ENCODE results near the gene KIF3C. TPM values are rescaled to one million over a fixed set of nuclear protein-coding genes. Genes with fewer than 3 reads are reported as not detected.

The KIF3C gene
- total RNA-seq, 2 donors from 2014 or later, result 4.0 to 4.2 TPM

GRCh38 chr2:26011990-26012856, 29.9 kb upstream of the KIF3C start:
- peaks cover 7% of the 10 kb centered on the region for H3K4me1 ChIP-seq
- H3K36me3 ChIP-seq, result no peaks in the 10 kb centered on the region
- intact Hi-C loops (cut with DNase I), result no loop called here
- H3K27me3 ChIP-seq, result no peaks in the 10 kb centered on the region
- peak; percentile 77 for DNase-seq
- no peaks in the 10 kb centered on the region for H3K9me3 ChIP-seq
- TF ChIP-seq CTCF (IDR thresholded peaks at IDR 0.05), result no peak
- H3K27ac ChIP-seq, result peak overlapping the region; percentile 42
- no peak overlapping the region for H3K9ac ChIP-seq (ENCODE audit: low read depth in 2 of 2, low read length in 2 of 2)
- no peak overlapping the region for H3K4me3 ChIP-seq

- intact Hi-C loops (cut with DNase I), result no loop called here
- Histone ChIP-seq H3K4me1 (peaks cover 7% of the 10 kb centered on the region), H3K27ac (peak overlapping the region; percentile 42), H3K36me3 (no peaks in the 10 kb centered on the region), H3K9me3 (no peaks in the 10 kb centered on the region), H3K9ac (ENCODE audit: low read depth in 2 of 2, low read length in 2 of 2) (no peak overlapping the region), H3K27me3 (no peaks in the 10 kb centered on the region), H3K4me3 (no peak overlapping the region)
- no peak for TF ChIP-seq CTCF (IDR thresholded peaks at IDR 0.05)
- no peak for DNase-seq
These were observed 29.3 kb upstream of the KIF3C start for GRCh38 chr2:26011609-26011989.

GRCh38 chr2:26010943-26011342, 28.6 kb upstream of the KIF3C start:
- intact Hi-C loops (cut with DNase I), result no loop called here
- H3K36me3 ChIP-seq, result no peaks in the 10 kb centered on the region
- DNase-seq, result no peak
- no peak overlapping the region for H3K9ac ChIP-seq (ENCODE audit: low read depth in 2 of 2, low read length in 2 of 2)
- no peak overlapping the region for H3K4me3 ChIP-seq
- H3K4me1 ChIP-seq, result peaks cover 7% of the 10 kb centered on the region
- no peaks in the 10 kb centered on the region for H3K9me3 ChIP-seq
- H3K27me3 ChIP-seq, result no peaks in the 10 kb centered on the region
- TF ChIP-seq CTCF (IDR thresholded peaks at IDR 0.05), result no peak
- no peak overlapping the region for H3K27ac ChIP-seq

- no peak for TF ChIP-seq CTCF (IDR thresholded peaks at IDR 0.05)
- Histone ChIP-seq H3K9me3 (no peaks in the 10 kb centered on the region), H3K4me1 (peaks cover 7% of the 10 kb centered on the region), H3K4me3 (no peak overlapping the region), H3K27ac (peak overlapping the region; percentile 63), H3K36me3 (no peaks in the 10 kb centered on the region), H3K27me3 (no peaks in the 10 kb centered on the region), H3K9ac (ENCODE audit: low read depth in 2 of 2, low read length in 2 of 2) (no peak overlapping the region)
- intact Hi-C loops (cut with DNase I), result no loop called here
- DNase-seq, result no peak
These were observed 27.3 kb upstream of the KIF3C start for GRCh38 chr2:26009567-26009963.

- DNase-seq, result peak; percentile 78
- Histone ChIP-seq H3K9ac (ENCODE audit: low read depth in 2 of 2, low read length in 2 of 2) (peak overlapping the region in 1 of 2 donors; percentile 19), H3K36me3 (no peaks in the 10 kb centered on the region), H3K4me1 (peaks cover 7% of the 10 kb centered on the region), H3K4me3 (no peak overlapping the region), H3K27me3 (no peaks in the 10 kb centered on the region), H3K27ac (peak overlapping the region; percentile 63), H3K9me3 (no peaks in the 10 kb centered on the region)
- TF ChIP-seq CTCF (IDR thresholded peaks at IDR 0.05), result no peak
- intact Hi-C loops (cut with DNase I), result no loop called here
These were observed 26.7 kb upstream of the KIF3C start for GRCh38 chr2:26008851-26009566.

Data from colonic mucosa (tissue), 4 donors.